B cell (primary cell): ENCODE results near the gene CHST9.

Experiments used
- CTCF ChIP-seq: fragments of 200-600 bp; IDR thresholded peaks from one replicate; pipeline ENCODE4 v1.8.0; 2022; ENCODE audit warnings: antibody characterized with exemption, mild to moderate bottlenecking
- EZH2 ChIP-seq: IDR thresholded peaks from 2 replicates; pipeline ENCODE4 v1.6.1; 2012; ENCODE audit warnings: borderline replicate concordance, low read depth, mild to moderate bottlenecking, moderate library complexity, low read length; ENCODE audit not compliant: insufficient read depth, poor library complexity, severe bottlenecking

- no peak for TF ChIP-seq CTCF
- no peak for TF ChIP-seq EZH2
These were observed 203.6 kb downstream of the CHST9 start for GRCh38 chr18:26981360-26982082.
